ENCODE measurements around the gene BCOR. TPM values are rescaled to one million over a fixed set of nuclear protein-coding genes. Genes with fewer than 3 reads are reported as not detected.

The BCOR gene
- 8.5 and 18.4 TPM in 2 replicates for total RNA-seq

DNA sequence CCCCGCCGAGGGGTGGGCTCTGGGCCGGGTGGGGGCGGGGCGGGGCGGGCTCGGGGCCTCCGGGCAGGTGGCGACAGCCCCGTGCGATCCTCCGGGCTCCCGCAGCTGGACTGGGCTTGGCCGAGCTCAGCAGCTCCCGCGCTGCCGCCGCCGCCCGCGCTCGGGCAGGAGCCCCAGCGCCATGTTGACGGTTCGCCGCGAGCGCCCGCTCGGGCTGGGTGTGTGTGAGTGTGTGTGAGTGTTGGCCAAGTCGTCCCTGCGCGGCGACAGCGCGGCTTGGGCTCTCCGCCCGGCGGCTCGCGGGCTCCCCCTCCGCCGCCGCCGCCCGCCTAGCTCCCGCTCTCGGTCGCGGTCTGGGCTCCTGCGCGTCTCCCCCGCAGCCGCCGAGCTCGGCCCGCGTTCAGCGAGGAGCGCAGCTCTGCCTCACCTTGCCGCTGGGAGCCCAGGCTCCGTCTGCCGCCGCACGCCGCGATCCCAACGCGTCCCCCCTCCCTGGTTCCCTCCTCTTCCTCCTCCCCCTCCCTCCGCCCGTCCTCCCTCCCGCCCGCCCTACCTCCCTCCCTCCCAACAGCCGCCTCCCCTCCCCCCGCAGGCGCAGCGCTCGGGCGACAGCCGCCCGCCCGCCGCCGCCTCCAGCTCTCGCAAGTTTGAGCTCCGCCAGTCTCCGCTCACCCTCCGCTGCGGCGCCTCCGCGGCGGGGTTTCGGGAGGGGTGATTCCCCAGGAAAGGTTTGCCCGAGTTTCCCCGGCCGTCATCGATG, at the start of gene BCOR:
BCOR (minus strand) TSS at position 455 of the 760 bp plus-strand sequence. CDS start 20,029 bp downstream, outside the sequence.

